PC-9 (cell line): ENCODE measurements around the gene PLA2G4C.

Source experiments
- CTCF ChIP-seq: fragments of 200-600 bp; sonication (generic); conservative IDR thresholded peaks from 2 replicates; pipeline ENCODE4 v1.6.1; 2017; ENCODE audit warnings: mixed run types, antibody characterized with exemption, mild to moderate bottlenecking, moderate library complexity
- EZH2 ChIP-seq: fragments of 200-600 bp; sonication (generic); IDR thresholded peaks from 2 replicates; pipeline ENCODE4 v1.8.0; 2017; ENCODE audit warnings: antibody characterized with exemption, low read depth

DNA sequence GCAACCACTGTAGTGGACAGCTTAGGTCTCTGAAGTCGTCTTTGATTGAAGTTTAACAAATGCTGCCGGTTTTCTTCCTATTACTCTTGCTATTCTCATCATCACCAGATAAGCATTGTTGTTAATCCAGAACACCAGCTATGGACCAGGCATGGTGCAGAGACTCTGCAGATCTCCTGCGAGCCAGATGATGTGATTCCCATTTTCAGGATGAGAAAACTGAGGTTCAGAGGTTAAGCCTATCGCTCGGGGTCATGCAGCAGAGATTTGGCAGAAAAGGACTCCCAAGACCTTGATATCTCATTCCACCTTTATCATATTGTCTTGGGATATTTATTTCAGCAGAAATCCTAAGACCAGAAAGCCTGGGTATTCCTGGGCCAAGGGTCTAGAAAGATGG is 50.2 kb downstream of the PLA2G4C start:
- TF ChIP-seq EZH2, result no peak
- no peak for TF ChIP-seq CTCF
